AG09319 (cell line): Measurements from ENCODE around the gene NEURL3.

Experiments
- DNase-seq: peaks from one replicate; pipeline ENCODE4 v3.0.0-alpha.2; 2010; ENCODE audit warnings: low read depth; ENCODE audit errors: extremely low read depth
- TF ChIP-seq, protein P1 (sequence below): IDR thresholded peaks from 2 replicates; pipeline ENCODE4 v1.5.1; 2011; ENCODE audit warnings: low read depth, mild to moderate bottlenecking, inconsistent platforms, low read length, moderate library complexity

NEURL3 gene

DNA sequence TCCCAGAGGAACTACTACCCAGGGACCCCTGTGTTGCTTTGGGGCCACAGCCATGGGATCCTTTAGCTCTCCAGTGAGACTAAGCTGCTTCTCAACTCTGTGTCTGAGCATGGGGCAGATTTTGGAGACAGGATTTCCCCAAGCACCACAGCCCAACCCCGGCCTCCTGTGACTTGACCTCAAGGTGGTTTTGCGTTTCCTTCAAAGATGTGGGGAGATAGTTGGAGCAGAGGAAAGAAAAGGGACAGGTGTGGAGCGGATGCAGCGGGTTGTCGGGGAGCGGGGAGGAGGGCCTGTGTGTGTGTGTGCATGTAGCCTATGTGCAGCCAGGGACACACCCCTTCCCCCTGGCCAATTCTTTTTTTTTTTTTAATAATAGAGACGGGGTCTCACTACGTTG lies 41.6 kb upstream of the NEURL3 start:
- no peak for DNase-seq
- TF ChIP-seq, protein P1, sequence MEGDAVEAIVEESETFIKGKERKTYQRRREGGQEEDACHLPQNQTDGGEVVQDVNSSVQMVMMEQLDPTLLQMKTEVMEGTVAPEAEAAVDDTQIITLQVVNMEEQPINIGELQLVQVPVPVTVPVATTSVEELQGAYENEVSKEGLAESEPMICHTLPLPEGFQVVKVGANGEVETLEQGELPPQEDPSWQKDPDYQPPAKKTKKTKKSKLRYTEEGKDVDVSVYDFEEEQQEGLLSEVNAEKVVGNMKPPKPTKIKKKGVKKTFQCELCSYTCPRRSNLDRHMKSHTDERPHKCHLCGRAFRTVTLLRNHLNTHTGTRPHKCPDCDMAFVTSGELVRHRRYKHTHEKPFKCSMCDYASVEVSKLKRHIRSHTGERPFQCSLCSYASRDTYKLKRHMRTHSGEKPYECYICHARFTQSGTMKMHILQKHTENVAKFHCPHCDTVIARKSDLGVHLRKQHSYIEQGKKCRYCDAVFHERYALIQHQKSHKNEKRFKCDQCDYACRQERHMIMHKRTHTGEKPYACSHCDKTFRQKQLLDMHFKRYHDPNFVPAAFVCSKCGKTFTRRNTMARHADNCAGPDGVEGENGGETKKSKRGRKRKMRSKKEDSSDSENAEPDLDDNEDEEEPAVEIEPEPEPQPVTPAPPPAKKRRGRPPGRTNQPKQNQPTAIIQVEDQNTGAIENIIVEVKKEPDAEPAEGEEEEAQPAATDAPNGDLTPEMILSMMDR = no peak

DNA sequence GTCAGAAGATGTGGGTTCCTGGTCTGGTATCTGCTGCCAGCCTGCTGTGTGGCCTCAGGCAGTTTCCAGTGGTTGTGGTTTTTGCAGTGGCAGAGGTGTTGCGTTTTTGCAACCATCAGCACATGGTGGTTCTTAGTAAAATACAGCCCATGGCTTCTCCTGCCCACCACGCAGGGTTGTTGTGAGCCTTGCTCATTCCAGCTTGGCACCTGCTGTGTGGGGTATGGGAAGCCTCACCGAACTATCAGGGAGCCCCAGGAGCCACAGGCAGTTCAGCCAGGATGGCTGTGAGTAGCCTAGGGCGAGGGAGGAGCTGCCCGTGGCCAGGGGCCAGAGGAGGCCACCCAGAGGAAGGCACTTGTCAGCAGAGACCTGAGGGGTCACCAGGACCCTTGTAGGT lies 41.2 kb upstream of the NEURL3 start:
- TF ChIP-seq, protein P1 = no peak
- DNase-seq = no peak

DNA sequence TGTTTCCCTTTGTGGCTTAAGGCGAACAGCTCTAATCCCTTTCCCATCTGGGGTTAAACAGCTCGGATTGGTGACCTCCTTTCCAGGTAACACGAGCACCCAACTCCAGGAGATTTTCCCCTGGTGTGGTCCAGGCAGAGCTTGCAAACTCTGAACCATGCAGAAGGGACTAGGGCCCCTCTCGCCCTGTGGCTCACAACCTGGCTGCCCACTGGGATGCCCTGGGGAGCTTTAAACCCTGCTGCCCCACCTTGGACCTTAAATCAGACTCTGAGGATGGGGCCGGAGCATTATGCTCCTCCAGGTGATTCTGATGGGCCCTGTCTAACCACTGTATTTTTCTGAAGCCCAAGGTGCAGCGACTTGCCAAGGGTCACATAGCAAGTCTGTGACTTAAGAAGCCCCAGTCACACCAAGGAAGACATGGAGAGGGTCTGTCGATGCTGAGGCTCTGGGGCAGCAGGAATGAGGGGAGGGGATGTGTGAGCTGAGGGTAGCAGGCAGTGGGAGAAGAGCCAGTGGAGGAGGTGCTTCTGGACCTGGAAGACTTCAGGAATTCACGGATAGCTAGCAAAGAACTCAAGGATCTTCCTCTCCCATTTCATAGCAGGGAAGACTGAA lies 37.3 kb upstream of the NEURL3 start:
- TF ChIP-seq, protein P1 = no peak
- no peak for DNase-seq

DNA sequence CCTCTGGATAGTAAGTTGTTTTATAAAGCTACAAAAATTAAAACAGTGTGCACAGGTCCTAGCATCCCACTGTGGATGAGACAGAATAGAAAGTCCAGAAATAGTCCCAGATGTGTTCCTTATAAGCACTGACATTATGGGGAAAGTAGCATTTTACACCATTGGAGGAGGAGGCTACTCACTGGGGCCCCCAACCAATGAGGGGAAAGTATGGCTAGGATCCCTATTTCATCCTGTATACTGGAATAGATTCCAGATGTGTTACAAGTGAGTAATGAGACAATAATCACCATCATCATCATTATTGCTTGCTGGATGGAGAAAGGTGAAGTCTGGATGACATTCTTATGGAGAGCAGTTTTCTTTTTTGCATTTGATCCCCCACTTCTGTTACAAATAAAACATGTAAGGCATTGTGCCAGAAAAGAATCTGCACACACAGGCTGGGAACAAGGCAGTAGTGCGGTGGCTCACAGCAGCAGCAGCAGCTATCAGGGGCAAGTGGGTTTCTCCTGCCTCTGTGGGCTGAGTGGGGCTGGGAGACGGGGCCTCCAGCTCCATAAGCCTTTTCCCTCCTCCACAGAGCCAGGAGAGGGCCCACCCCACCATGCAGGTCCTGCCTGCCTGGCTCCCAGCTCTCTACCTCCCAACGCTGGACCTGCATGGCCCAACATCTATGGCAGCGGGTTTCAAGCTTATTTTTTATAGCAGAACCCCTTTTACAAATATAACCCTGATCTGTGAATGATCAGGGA lies 36.4 kb upstream of the NEURL3 start:
- DNase-seq = no peak
- TF ChIP-seq, protein P1 = no peak

DNA sequence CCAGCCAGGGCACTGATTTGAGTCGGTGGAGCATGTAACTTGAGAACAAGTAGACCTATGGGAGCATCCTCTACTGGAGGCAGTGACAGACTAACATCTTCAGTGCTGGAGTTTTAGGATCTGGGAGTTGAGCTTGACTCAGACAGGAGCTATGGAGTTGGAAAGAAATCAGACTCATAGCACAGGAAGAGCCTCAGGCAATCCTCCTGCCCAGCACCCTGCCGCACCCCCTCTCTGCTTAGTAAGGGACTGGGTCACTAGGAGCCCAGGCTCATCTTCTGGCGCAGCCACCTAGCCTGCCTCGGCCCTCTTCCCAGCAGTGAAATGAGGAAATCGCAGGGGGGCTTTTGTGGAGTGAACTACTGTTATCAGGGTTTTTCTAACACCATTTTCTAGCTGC lies 35.0 kb upstream of the NEURL3 start:
- TF ChIP-seq, protein P1 = no peak

DNA sequence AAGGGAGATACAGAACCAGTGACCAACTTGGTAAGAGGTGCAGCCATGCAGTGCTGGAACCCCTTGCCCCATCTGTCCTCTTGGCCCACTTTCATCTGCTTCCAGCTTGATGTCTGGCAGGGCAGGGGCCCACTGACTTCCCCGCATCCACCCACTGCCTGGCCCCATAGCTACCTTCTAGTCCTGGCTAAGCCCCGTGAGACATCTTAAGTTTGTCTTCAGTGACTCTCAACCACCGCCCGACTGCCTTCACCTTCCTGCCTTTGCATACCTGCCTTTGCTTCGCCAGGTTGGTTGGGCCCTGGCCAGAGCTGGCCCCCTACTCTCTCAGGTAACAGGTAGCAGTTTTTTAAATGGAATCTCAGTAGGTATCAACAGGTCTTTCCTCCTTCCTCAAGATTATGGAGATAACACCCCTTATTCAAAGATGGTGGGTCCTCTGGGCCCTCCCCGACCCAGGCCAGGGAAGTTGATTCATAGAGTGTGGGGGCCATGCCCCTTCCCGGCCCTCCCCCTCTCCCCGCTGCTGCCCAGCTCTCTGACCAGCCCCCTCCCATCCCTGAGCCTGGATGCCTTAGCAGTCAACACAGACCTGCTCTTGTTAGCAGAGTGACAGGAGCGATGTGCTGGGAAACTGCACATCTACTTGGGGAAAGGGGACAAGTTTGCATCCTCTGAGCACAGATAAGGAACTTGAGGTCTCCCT lies 34.2 kb upstream of the NEURL3 start:
- TF ChIP-seq, protein P1 = no peak
- DNase-seq = no peak

More for the DNA sequence above, 35.0 kb upstream of the NEURL3 start:
- DNase-seq = no peak
